ENCODE data around the gene CACHD1. TPM values are rescaled to one million over a fixed set of nuclear protein-coding genes. Genes with fewer than 3 reads are reported as not detected.

Gene CACHD1
- total and polyA plus RNA-seq, 2 of the 4 experiments (the other 2 are of a cell fraction), result 2.9 to 5.9 TPM

- no peak overlapping the region for H2BK5ac ChIP-seq (ENCODE audit: low read depth, low read length, poor library complexity, severe bottlenecking)
- H3K18ac ChIP-seq (ENCODE audit: low read depth, low read length), result no peak overlapping the region
- POLR2A ChIA-PET (ENCODE audit: unreplicated experiment), result no interaction called here
- CTCF ChIA-PET, result interaction anchor here (1.0 kb wide), 1 partner anchor 401 kb away, joined by 3 read pairs; no protein-coding TSS in a partner anchor
- no peaks in the 10 kb centered on the region for H4K20me1 ChIP-seq (ENCODE audit: insufficient read depth, low read length)
- H4K5ac ChIP-seq (ENCODE audit: low read depth, low read length), result no peak overlapping the region
- no peak overlapping the region for H3K4me3 ChIP-seq (ENCODE audit: insufficient read depth, low read depth, low read length)
- H2BK20ac ChIP-seq (ENCODE audit: low read depth, low read length), result no peak overlapping the region
- in situ Hi-C loops (cut with MboI; ENCODE audit: low sequenced_read_pairs), result no loop called here
- dilution Hi-C loops (cut with HindIII; ENCODE audit: low sequenced_read_pairs, unreplicated experiment), result no loop called here
- no peak overlapping the region for H3K56ac ChIP-seq (ENCODE audit: extremely low read depth, insufficient read depth, low read length)
- intact Hi-C loops (cut with micrococcal nuclease), result no loop called here
- H3K79me1 ChIP-seq (ENCODE audit: low read depth in 1 of 2, low read length in 2 of 2), result no peaks in the 10 kb centered on the region
- no peak overlapping the region for H2AFZ ChIP-seq (replicated peaks; ENCODE audit: low read length, poor library complexity)
- H3K23ac ChIP-seq (ENCODE audit: low read depth, low read length), result no peak overlapping the region
- TF ChIP-seq CTCF (conservative IDR thresholded peaks at IDR 0.05; ENCODE audit: low read depth, low read length), result no peak
- TF ChIP-seq CEBPB (IDR thresholded peaks at IDR 0.05; ENCODE audit: low read depth, low read length), result no peak
- no peak for TF ChIP-seq BHLHE40 (IDR thresholded peaks at IDR 0.05; ENCODE audit: low read depth, low read length)
- TF ChIP-seq USF2 (IDR thresholded peaks at IDR 0.05; ENCODE audit: low read depth, low read length), result no peak
- TF ChIP-seq NFE2L2 (IDR thresholded peaks at IDR 0.05; ENCODE audit: low read depth, low read length), result no peak
- TF ChIP-seq RCOR1 (IDR thresholded peaks at IDR 0.05; ENCODE audit: insufficient replicate concordance, low read length), result no peak
- no peak for TF ChIP-seq MAZ (IDR thresholded peaks at IDR 0.05; ENCODE audit: borderline replicate concordance, low read depth, low read length)
- TF ChIP-seq SMC3 (IDR thresholded peaks at IDR 0.05; ENCODE audit: low read depth, low read length), result no peak
- no peak for TF ChIP-seq CHD1 (IDR thresholded peaks at IDR 0.05; ENCODE audit: low read depth, low read length)
- TF ChIP-seq ELK1 (IDR thresholded peaks at IDR 0.05; ENCODE audit: borderline replicate concordance, low read depth, low read length), result no peak
- no peak for TF ChIP-seq RAD21 (IDR thresholded peaks at IDR 0.05; ENCODE audit: low read length)
- no peak for TF ChIP-seq POLR2A (IDR thresholded peaks at IDR 0.05; ENCODE audit: low read depth, low read length)
- H3K14ac ChIP-seq (replicated peaks; ENCODE audit: low read depth, low read length), result no peak overlapping the region
- H2AK9ac ChIP-seq (replicated peaks; ENCODE audit: low read depth, low read length, poor library complexity), result no peak overlapping the region
- DNase-seq (peak; percentile 10), ATAC-seq (ENCODE audit: low read depth) (no peak)
- H2AK5ac ChIP-seq (ENCODE audit: low read depth, low read length), result no peak overlapping the region
- no peak overlapping the region for H3K27ac ChIP-seq (ENCODE audit: insufficient read depth, low read length)
- no peak overlapping the region for H2BK120ac ChIP-seq (ENCODE audit: low read depth, low read length)
- H2BK15ac ChIP-seq (ENCODE audit: low read depth, low read length), result no peak overlapping the region
- no peak overlapping the region for H4K91ac ChIP-seq (ENCODE audit: insufficient read depth, low read depth, low read length)
- 33% methylated on average over 1 of the region's 3 CpGs; no CpG with 5 or more reads in 1 of the 2 experiments for WGBS, 2 experiments (ENCODE audit: extremely low coverage in 2 of 2, insufficient read length in 1 of 2)
- no peaks in the 10 kb centered on the region for H3K9me1 ChIP-seq (ENCODE audit: insufficient read depth, low read length)
- no peak overlapping the region for H3K4ac ChIP-seq (ENCODE audit: low read depth, low read length)
- H4K8ac ChIP-seq (ENCODE audit: low read depth in 2 of 2, low read length in 2 of 2), result no peak overlapping the region
- no peaks in the 10 kb centered on the region for H3K27me3 ChIP-seq (ENCODE audit: control insufficient read depth, insufficient read depth, low read length)
- H3K9me3 ChIP-seq (ENCODE audit: control insufficient read depth, insufficient read depth, low read length), result no peaks in the 10 kb centered on the region
- H3K9ac ChIP-seq (ENCODE audit: low read depth, low read length), result no peak overlapping the region
- H3K36me3 ChIP-seq (ENCODE audit: control insufficient read depth, insufficient read depth, low read length), result 0 out of 2 replicates have a peak, but pooled peaks cover 2% of the 10 kb centered on the region
- H3K4me1 ChIP-seq (ENCODE audit: control insufficient read depth, insufficient read depth, low read length), result no peaks in the 10 kb centered on the region
- BruUV-seq (replicated peaks), result no TSS peak
- no peak overlapping the region for H3K4me2 ChIP-seq (ENCODE audit: low read depth, low read length)
Measured at GRCh38 chr1:64669098-64669675, 199.3 kb downstream of the CACHD1 start.
